Gastrocnemius medialis (tissue), 4 donors: ENCODE results near the gene DGCR6L. TPM values are rescaled to one million over a fixed set of nuclear protein-coding genes. Genes with fewer than 3 reads are reported as not detected.
"Not testable (repeated sequence)": the region's sequence is repeated elsewhere in the genome, so short reads cannot be mapped to it uniquely, and the experiment has no call there.

Source experiments
- ATAC-seq, 2 donors: fragments of 150-250 bp; one replicate each; pipeline ENCODE4 v1.9.1; 2016
- DNase-seq, 2 donors: peaks; one replicate each; pipeline ENCODE4 v3.0.0-alpha.2; 2019
- H3K27ac ChIP-seq, 4 donors: fragments of 200-600 bp; sonication (generic); 1 replicate in 1 of 4; 2 replicates in 3 of 4; pipeline ENCODE4 v1.5.1; 2016 to 2018; ENCODE audit warnings: mild to moderate bottlenecking in 2 of 4, moderate library complexity in 1 of 4
- H3K27me3 ChIP-seq, 3 donors: fragments of 200-600 bp; sonication (generic) in 2 of 3; 1 replicate in 1 of 3; 2 replicates in 2 of 3; pipeline versions ENCODE4 v1.5.1 to v1.6.0; 2016 to 2019; ENCODE audit warnings: mild to moderate bottlenecking in 1 of 3, moderate library complexity in 1 of 3
- H3K36me3 ChIP-seq, 2 donors: fragments of 200-600 bp; sonication (generic) in 1 of 2; one replicate each; pipeline ENCODE4 v1.5.1; 2017 to 2018
- H3K4me1 ChIP-seq, 2 donors: fragments of 200-600 bp; sonication (generic) in 1 of 2; one replicate each; pipeline ENCODE4 v1.5.1; 2016 to 2017; ENCODE audit warnings: mild to moderate bottlenecking in 2 of 2
- H3K4me3 ChIP-seq, 4 donors: fragments of 200-600 bp; sonication (generic) in 3 of 4; 1 replicate in 1 of 4; 2 replicates in 3 of 4; pipeline ENCODE4 v1.5.1; 2016 to 2019; ENCODE audit warnings: mild to moderate bottlenecking in 2 of 4
- H3K9me3 ChIP-seq, 3 donors: fragments of 200-600 bp; sonication (generic) in 2 of 3; 1 replicate in 1 of 3; 2 replicates in 2 of 3; pipeline ENCODE4 v1.5.1; 2016 to 2019
- POLR2A ChIP-seq, 2 donors: fragments of 450-650 bp; IDR thresholded peaks; one replicate each; pipeline ENCODE4 v1.6.1; 2017; ENCODE audit warnings: antibody characterized with exemption in 2 of 2, mild to moderate bottlenecking in 2 of 2, moderate library complexity in 2 of 2
- in situ Hi-C, 4 donors: fragments of 200-750 bp; cut with MboI; loops; one replicate each; pipeline versions ENCODE4 v1.15.0 to v1.8.0; 2017; ENCODE audit warnings: low sequenced_read_pairs in 4 of 4
- intact Hi-C: fragments of 100-400 bp; cut with DNase I; formaldehyde crosslinking; loops from one replicate; pipeline ENCODE4 v1.15.1; 2023; ENCODE audit warnings: low total_unique reads
- total RNA-seq, 4 donors: library from RNA; depleted of rRNA; stranded (reverse); fragments of >200 nt; gene quantifications; one replicate each; pipeline versions ENCODE4 v1.1.0 to v1.2.3, GENCODE V29; 2016
- TF ChIP-seq, protein P1 (sequence below), 5 experiments: fragments of 450-650 bp in 3 of 5; fragments of 200-600 bp in 2 of 5; sonication (generic) in 2 of 5; IDR thresholded peaks in 4 of 5; conservative IDR thresholded peaks in 1 of 5; 1 replicate in 4 of 5; 2 replicates in 1 of 5; pipeline ENCODE4 v1.5.1; 2016 to 2019; ENCODE audit warnings: antibody characterized with exemption in 5 of 5, mild to moderate bottlenecking in 3 of 5, moderate library complexity in 3 of 5

The DGCR6L gene
- total RNA-seq, 4 donors from 2014 or later = 43.5 to 105 (median 67.5) TPM

DNA sequence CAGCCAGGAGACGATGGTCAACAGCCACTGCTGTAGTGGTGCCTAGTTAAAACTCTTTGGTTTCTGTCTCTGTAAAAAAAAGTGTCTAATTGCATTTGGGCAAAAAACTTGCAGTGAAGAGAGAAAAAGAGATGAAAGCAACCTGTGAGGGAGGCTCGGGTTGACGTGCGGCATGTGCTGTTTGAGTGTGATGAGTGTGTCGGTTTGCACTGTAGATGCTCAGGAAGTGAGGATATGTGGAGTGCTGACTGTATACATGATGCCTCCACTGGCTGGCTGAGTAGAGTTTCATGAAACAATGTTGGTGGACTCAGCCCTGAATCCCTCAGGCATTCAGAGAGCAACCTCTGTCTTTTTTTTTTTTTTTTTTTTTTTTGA is 4.3 kb upstream of the DGCR6L start:
- no peaks in the 10 kb centered on the region for H3K9me3 ChIP-seq
- DNase-seq = no peak
- peaks cover 3 to 13% of the 10 kb centered on the region in 2 donors for H3K4me1 ChIP-seq
- H3K27me3 ChIP-seq = no peaks in the 10 kb centered on the region
- TF ChIP-seq POLR2A (IDR thresholded peaks at IDR 0.05) = no peak
- TF ChIP-seq, protein P1, sequence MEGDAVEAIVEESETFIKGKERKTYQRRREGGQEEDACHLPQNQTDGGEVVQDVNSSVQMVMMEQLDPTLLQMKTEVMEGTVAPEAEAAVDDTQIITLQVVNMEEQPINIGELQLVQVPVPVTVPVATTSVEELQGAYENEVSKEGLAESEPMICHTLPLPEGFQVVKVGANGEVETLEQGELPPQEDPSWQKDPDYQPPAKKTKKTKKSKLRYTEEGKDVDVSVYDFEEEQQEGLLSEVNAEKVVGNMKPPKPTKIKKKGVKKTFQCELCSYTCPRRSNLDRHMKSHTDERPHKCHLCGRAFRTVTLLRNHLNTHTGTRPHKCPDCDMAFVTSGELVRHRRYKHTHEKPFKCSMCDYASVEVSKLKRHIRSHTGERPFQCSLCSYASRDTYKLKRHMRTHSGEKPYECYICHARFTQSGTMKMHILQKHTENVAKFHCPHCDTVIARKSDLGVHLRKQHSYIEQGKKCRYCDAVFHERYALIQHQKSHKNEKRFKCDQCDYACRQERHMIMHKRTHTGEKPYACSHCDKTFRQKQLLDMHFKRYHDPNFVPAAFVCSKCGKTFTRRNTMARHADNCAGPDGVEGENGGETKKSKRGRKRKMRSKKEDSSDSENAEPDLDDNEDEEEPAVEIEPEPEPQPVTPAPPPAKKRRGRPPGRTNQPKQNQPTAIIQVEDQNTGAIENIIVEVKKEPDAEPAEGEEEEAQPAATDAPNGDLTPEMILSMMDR (IDR thresholded peaks at IDR 0.05 in 4 of 5, conservative IDR thresholded peaks at IDR 0.05 in 1 of 5) = no peak
- no peak overlapping the region for H3K4me3 ChIP-seq
- no peak for ATAC-seq
- H3K36me3 ChIP-seq = no peaks in the 10 kb centered on the region
- in situ Hi-C loops = no loop called here
- intact Hi-C loops = loop anchor here (10.0 kb wide), 1 partner anchor 171 kb away; the partner anchor contains the start of gene KLHL22
- H3K27ac ChIP-seq = no peak overlapping the region

DNA sequence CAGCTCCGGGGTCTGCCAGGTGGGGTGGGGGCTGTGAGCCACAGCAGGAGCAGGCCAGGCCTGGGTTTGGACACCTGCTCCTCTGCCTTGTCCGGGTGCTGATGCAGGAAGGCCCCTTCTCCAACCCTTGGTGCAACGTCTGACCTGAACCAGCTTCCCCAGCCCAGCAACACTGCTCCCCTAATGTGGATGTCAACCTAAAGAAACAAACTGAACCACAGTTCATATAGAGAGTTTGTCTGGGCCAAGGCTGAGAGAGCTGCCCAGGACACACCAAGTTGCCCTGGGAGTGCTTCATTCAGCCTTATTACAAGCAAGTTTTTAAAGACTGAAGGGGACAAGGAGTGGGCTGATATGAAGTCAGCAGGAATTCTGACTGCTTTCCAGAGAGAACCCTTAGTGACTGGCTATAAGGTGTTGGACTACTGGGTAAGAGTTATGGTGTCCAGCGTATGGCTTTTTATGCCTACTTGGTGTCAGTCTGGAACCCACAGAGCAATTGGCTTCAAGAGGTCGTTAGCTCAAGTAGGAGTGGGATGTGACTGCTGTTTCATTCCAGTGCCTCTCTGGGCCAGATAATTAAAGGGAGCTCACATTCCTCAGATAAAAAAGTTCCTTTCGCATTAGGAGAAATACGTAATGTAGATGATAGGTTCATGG is 1.8 kb upstream of the DGCR6L start:
- Histone ChIP-seq H3K4me1 (peaks cover 21 to 33% of the 10 kb centered on the region in 2 donors), H3K4me3 (peak overlapping the region; percentile 92 to 95 (median 93)), H3K27ac (peak overlapping the region; percentile 96 to 99 (median 97))
- H3K9me3 ChIP-seq, DNase-seq, ATAC-seq, H3K27me3 ChIP-seq, H3K36me3 ChIP-seq, in situ Hi-C loops: not testable (repeated sequence)
- intact Hi-C loops = loop anchor here (10.0 kb wide), 1 partner anchor 173 kb away; the partner anchor contains the start of gene KLHL22

DNA sequence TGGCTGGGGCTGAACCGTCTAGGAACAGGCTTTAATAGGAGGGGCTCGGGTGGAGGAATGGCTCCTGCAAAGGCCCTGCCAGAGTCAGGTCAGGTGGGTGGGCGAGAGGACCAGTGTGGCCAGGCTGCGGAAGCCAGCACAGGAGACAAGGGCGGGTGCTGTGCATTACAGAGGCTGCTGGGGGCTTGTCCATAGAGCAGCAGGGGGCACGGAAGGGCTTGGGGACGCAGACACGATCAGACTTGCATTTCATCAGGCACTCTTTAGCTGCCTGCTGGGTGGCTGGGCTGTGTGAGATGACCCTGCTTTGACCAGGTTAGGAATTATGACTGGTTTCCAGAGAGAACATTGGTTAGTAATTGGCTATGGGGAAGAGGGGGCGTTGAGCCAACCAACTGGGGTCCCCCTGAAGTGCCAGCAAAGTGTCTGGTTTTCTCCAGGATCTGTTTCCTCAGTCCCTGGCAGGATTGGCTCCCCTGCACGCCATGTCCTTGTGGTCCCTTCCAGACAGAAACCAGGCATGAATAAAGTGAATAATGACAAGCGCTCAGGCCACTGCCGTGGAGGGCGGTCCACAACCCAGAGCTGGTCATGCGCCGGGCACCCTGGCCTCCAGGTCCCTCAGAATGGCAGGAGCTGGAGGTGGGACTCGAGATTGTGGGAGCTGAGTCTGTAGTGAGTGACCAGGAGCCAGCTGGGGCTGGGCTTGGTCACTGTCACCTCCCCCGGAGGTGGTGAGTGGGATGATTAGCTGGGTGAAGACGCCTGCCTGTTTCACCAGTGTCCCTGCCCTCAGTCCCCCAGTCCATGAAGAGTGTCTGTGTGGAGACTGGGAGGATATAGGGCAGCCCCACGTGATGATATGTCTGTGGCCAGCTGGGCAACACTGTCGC is 1.0 kb upstream of the DGCR6L start:
- not testable (repeated sequence) for DNase-seq
- H3K27ac ChIP-seq = peak overlapping the region; percentile 96 to 99 (median 97)
- peak; percentile 45 to 58 for ATAC-seq

DNA sequence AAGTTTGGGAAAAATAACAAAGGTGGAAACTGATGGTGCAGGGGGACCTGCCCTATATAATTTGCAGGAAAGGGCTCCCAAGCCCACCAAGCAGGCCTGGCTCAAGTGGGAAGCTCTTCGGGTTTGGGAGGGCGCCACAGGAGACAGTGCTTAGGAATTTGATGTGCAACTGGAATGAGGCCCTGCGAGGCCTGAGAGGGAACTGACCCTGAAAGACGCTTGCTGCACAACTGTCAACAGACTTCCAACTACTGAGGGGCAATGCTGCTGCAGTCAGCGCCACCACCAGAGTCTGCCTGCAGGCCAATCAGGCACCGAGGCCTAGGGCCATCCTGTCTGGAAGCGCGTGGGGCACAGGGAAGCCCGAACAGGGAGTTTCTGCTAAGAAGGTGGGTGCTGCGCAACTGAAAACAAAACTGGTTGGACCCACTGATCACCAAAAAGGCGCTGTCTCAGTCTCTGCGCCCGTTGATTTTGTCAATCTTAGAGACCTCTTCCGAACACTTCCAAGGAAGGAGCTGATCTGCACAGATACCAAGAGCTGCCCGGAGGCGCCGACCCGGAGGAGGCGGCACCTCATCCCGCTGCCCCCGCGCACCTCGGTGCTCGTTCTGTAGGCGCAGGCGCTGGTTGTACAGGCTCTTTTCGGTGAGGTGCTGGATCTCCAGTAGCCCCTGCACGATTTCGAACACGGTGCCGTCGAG is 667 bp downstream of the DGCR6L start:
- ATAC-seq (peak in 1 of 2 donors; percentile 1), DNase-seq (no peak)
- TF ChIP-seq, protein P1 (IDR thresholded peaks at IDR 0.05 in 4 of 5, conservative IDR thresholded peaks at IDR 0.05 in 1 of 5) = no peak
- no peak for TF ChIP-seq POLR2A (IDR thresholded peaks at IDR 0.05)
- Histone ChIP-seq H3K4me3 (peak overlapping the region; percentile 92 to 95 (median 93)), H3K27me3 (no peaks in the 10 kb centered on the region), H3K27ac (peak overlapping the region; percentile 96 to 99 (median 97)), H3K9me3 (no peaks in the 10 kb centered on the region), H3K4me1 (peaks cover 21 to 33% of the 10 kb centered on the region in 2 donors), H3K36me3 (no peaks in the 10 kb centered on the region)
- in situ Hi-C loops (no loop called here), intact Hi-C loops (no loop called here)

More for the DNA sequence above, 1.0 kb upstream of the DGCR6L start:
- intact Hi-C loops = loop anchor here (10.0 kb wide), 1 partner anchor 174 kb away; the partner anchor contains the start of gene KLHL22
- H3K36me3 ChIP-seq, H3K9me3 ChIP-seq, H3K27me3 ChIP-seq, in situ Hi-C loops: not testable (repeated sequence)
- Histone ChIP-seq H3K4me3 (peak overlapping the region; percentile 92 to 95 (median 93)), H3K4me1 (peaks cover 21 to 33% of the 10 kb centered on the region in 2 donors)

DNA sequence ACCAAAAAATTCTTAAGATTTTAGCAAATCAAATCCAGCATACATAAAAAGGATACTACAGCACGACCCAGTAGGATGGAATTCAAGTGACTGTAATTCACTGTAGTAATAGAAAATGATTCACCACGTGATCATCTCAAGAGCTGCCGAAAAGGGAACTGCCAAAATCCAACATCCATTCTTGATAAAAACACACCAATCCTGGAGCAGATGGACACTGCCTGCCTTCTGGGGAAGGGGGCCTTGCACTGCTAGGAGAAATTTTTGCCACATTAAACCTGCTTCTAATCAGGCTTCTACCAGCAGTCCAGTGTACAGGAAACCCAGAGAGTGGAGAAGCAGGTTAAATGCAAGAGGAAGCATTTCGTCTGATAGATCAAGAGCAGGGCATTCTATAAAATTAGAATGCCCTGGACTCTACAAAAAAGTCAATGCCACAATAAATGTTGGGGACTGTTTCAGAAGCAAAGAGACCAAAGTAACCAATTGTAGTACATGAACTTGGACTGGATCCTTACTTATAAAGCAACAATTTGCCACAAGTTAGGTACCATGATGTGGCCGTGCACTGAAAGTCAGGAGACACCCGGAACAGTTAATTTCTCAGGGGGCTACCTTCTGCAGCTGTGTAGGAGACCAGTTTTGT is 1.7 kb downstream of the DGCR6L start:
- H3K36me3 ChIP-seq, H3K9me3 ChIP-seq, H3K27me3 ChIP-seq, intact Hi-C loops, ATAC-seq, DNase-seq, in situ Hi-C loops, H3K27ac ChIP-seq, H3K4me3 ChIP-seq: not testable (repeated sequence)
- peaks cover 21 to 33% of the 10 kb centered on the region in 2 donors for H3K4me1 ChIP-seq
